H9 (cell line): ENCODE data around the gene IL17RA. TPM values are rescaled to one million over a fixed set of nuclear protein-coding genes. Genes with fewer than 3 reads are reported as not detected.
A peak's percentile ranks its signal among the peaks of the same experiment; 100 is the strongest.

Experiments used
- DNase-seq: peaks from one replicate; pipeline ENCODE4 v3.0.0-alpha.2; 2017
- H2AFZ ChIP-seq: one replicate; pipeline ENCODE4 v1.6.1; 2013; ENCODE audit warnings: mild to moderate bottlenecking, low read length, control low read depth, moderate library complexity
- H2AK5ac ChIP-seq: 2 replicates; pipeline ENCODE4 v1.6.1; 2013; ENCODE audit warnings: low read length, control low read depth, mixed read lengths; ENCODE audit not compliant: insufficient read length
- H2BK120ac ChIP-seq: one replicate; pipeline ENCODE4 v1.6.1; 2013; ENCODE audit warnings: low read depth, mild to moderate bottlenecking, low read length, control low read depth, inconsistent platforms; ENCODE audit not compliant: poor library complexity, severe bottlenecking
- H2BK12ac ChIP-seq: 2 replicates; pipeline ENCODE4 v1.6.1; 2013; ENCODE audit warnings: low read length, control low read depth, mixed read lengths, low read depth; ENCODE audit not compliant: insufficient read length
- H2BK15ac ChIP-seq: 2 replicates; pipeline ENCODE4 v1.6.1; 2013; ENCODE audit warnings: low read depth, low read length, control low read depth
- H2BK20ac ChIP-seq: one replicate; pipeline ENCODE4 v1.6.1; 2013; ENCODE audit warnings: low read depth, mild to moderate bottlenecking, low read length, control low read depth, inconsistent platforms; ENCODE audit not compliant: poor library complexity, severe bottlenecking
- H2BK5ac ChIP-seq: 2 replicates; pipeline ENCODE4 v1.6.1; 2013; ENCODE audit warnings: low read length, control low read depth, mixed read lengths; ENCODE audit not compliant: insufficient read length
- H3K14ac ChIP-seq: 2 replicates; pipeline ENCODE4 v1.6.1; 2013; ENCODE audit warnings: low read length, control low read depth; ENCODE audit not compliant: insufficient read depth
- H3K18ac ChIP-seq: 2 replicates; pipeline ENCODE4 v1.6.1; 2013; ENCODE audit warnings: low read depth, mild to moderate bottlenecking, mixed read lengths, low read length, control low read depth; ENCODE audit not compliant: insufficient read length
- H3K23ac ChIP-seq: 2 replicates; pipeline ENCODE4 v1.6.1; 2013; ENCODE audit warnings: low read length, control low read depth, mixed read lengths, low read depth; ENCODE audit not compliant: insufficient read length
- H3K23me2 ChIP-seq: 2 replicates; pipeline ENCODE4 v1.6.1; 2013; ENCODE audit warnings: low read depth, mild to moderate bottlenecking, mixed read lengths, low read length, control low read depth; ENCODE audit not compliant: insufficient read length, poor library complexity, severe bottlenecking
- H3K27ac ChIP-seq: 2 replicates; pipeline ENCODE4 v1.5.1; 2013; ENCODE audit warnings: low read length, control low read depth, mixed read lengths, low read depth; ENCODE audit not compliant: insufficient read length
- H3K27me3 ChIP-seq: 2 replicates; pipeline ENCODE4 v1.6.1; 2013; ENCODE audit warnings: low read length, control low read depth, inconsistent platforms; ENCODE audit not compliant: insufficient read depth
- H3K4ac ChIP-seq: 2 replicates; pipeline ENCODE4 v1.6.1; 2013; ENCODE audit warnings: low read depth, mild to moderate bottlenecking, control low read depth, inconsistent platforms, low read length, moderate library complexity
- H3K4me1 ChIP-seq: 2 replicates; pipeline ENCODE4 v1.6.1; 2013; ENCODE audit warnings: low read length, control low read depth, inconsistent platforms; ENCODE audit not compliant: insufficient read depth
- H3K4me2 ChIP-seq: 2 replicates; pipeline ENCODE4 v1.6.1; 2013; ENCODE audit warnings: low read length, control low read depth, mixed read lengths; ENCODE audit not compliant: insufficient read length, insufficient read depth
- H3K56ac ChIP-seq: 2 replicates; pipeline ENCODE4 v1.6.1; 2013; ENCODE audit warnings: low read depth, mild to moderate bottlenecking, mixed read lengths, low read length, control low read depth; ENCODE audit not compliant: insufficient read length
- H3K79me1 ChIP-seq: 2 replicates; pipeline ENCODE4 v1.6.1; 2013; ENCODE audit warnings: low read depth, mild to moderate bottlenecking, moderate library complexity, low read length, control low read depth, inconsistent platforms; ENCODE audit not compliant: insufficient read depth, poor library complexity, severe bottlenecking
- H3K79me2 ChIP-seq: 2 replicates; pipeline ENCODE4 v1.6.1; 2013; ENCODE audit warnings: low read length, control low read depth, inconsistent platforms; ENCODE audit not compliant: insufficient read depth
- H3K9ac ChIP-seq: 2 replicates; pipeline ENCODE4 v1.6.1; 2013; ENCODE audit warnings: low read length, control low read depth, mixed read lengths; ENCODE audit not compliant: insufficient read length; ENCODE audit errors: extremely low read depth
- H3K9me3 ChIP-seq: one replicate; pipeline ENCODE4 v1.6.1; 2013; ENCODE audit warnings: low read depth, low read length, inconsistent platforms; ENCODE audit not compliant: control insufficient read depth
- H3T11ph ChIP-seq: one replicate; pipeline ENCODE4 v1.6.1; 2013; ENCODE audit warnings: mild to moderate bottlenecking, low read length, control low read depth, inconsistent platforms
- H4K20me1 ChIP-seq: one replicate; pipeline ENCODE4 v1.6.1; 2013; ENCODE audit not compliant: control insufficient read depth, insufficient read length, insufficient read depth
- H4K5ac ChIP-seq: 2 replicates; pipeline ENCODE4 v1.6.1; 2013; ENCODE audit warnings: low read depth, mild to moderate bottlenecking, mixed read lengths, low read length, control low read depth; ENCODE audit not compliant: insufficient read length
- H4K8ac ChIP-seq: replicated peaks from 2 replicates; pipeline ENCODE4 v1.6.1; 2013; ENCODE audit warnings: low read length, control low read depth, mixed read lengths, low read depth; ENCODE audit not compliant: insufficient read length
- H4K91ac ChIP-seq: 2 replicates; pipeline ENCODE4 v1.6.1; 2013; ENCODE audit warnings: low read depth, mild to moderate bottlenecking, moderate library complexity, mixed read lengths, low read length, control low read depth; ENCODE audit not compliant: insufficient read length
- H3K27ac Mint-ChIP-seq, 3 experiments: 2 replicates in 2 of 3; 3 replicates in 1 of 3; pipeline ENCODE4 v1.8.0; 2020 to 2021; ENCODE audit warnings: mixed read lengths in 3 of 3, mild to moderate bottlenecking in 1 of 3, moderate library complexity in 1 of 3
- H3K27me3 Mint-ChIP-seq: 2 replicates; pipeline ENCODE4 v1.8.0; 2021; ENCODE audit warnings: low read depth, mild to moderate bottlenecking, moderate library complexity, mixed read lengths
- H3K36me3 Mint-ChIP-seq, 3 experiments: 2 replicates in 2 of 3; 3 replicates in 1 of 3; pipeline ENCODE4 v1.8.0; 2020 to 2021; ENCODE audit warnings: low read depth in 3 of 3, mixed read lengths in 3 of 3; ENCODE audit not compliant: insufficient read depth in 1 of 3
- H3K4me1 Mint-ChIP-seq, 2 experiments: 2 replicates each; pipeline ENCODE4 v1.8.0; 2020; ENCODE audit warnings: mixed read lengths in 2 of 2
- H3K4me3 Mint-ChIP-seq, 2 experiments: 2 replicates in 1 of 2; 3 replicates in 1 of 2; pipeline ENCODE4 v1.8.0; 2020 to 2021; ENCODE audit warnings: mild to moderate bottlenecking in 2 of 2, mixed read lengths in 2 of 2, moderate library complexity in 1 of 2
- H3K9me3 Mint-ChIP-seq, 2 experiments: 2 replicates in 1 of 2; 3 replicates in 1 of 2; pipeline ENCODE4 v1.8.0; 2020; ENCODE audit warnings: mild to moderate bottlenecking in 2 of 2, mixed read lengths in 2 of 2, moderate library complexity in 1 of 2
- CTCF ChIP-seq: fragments of 200-600 bp; sonication (generic); conservative IDR thresholded peaks from 3 replicates; pipeline ENCODE4 v1.8.0; 2021; ENCODE audit warnings: antibody characterized with exemption, mild to moderate bottlenecking
- WGBS: extraction: QIAGEN DNeasy Blood & Tissue Kit; methylation state at CpG from one replicate; pipeline ENCODE4 v1.1.7; 2013; ENCODE audit warnings: missing lambda C conversion rate, low lambda C conversion rate, mixed read lengths; ENCODE audit not compliant: insufficient read length; ENCODE audit errors: extremely low coverage; 5-methylcytosine and 5-hydroxymethylcytosine counted together
- total RNA-seq: library from RNA; stranded (reverse); gene quantifications from 2 replicates; pipeline ENCODE4 v1.2.1, GENCODE V29; 2021

IL17RA gene
- total RNA-seq, 1 experiment from 2014 or later, result 12.4 TPM

DNA sequence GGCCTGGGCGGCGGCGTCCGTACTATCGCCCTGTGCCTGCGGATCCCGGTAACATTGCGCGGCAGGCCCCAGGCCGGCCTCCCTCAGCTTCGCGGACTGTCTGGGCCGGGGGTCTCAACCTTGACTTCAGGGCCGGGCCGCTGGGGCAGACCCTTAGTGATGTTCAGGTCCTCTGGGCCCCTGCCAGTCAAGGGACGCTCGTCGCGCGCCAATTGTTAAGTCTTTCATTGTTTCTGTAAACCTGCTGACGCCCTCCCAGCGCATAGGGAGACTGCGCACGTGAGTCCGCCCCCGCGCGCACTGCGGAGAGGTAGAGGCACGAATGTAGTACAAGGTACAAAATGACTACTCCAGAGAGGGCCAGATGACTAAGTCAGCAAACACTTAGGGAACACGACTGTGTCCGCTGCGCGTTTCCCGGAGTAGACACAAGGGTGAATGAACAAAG lies 74.7 kb downstream of the IL17RA start:
- Histone ChIP-seq H3K14ac (peak overlapping the region; percentile 83; the same call in 1 of the 2 replicates), H3K79me2 (peaks cover 16% of the 10 kb centered on the region; the same call in 1 of the 2 replicates), H3K4me2 (peak overlapping the region; percentile 92), H3K23me2 (peaks cover 13% of the 10 kb centered on the region), H2AFZ (no peak overlapping the region), H3K23ac (no peak overlapping the region), H4K8ac (no peak overlapping the region), H2AK5ac (no peak overlapping the region), H4K91ac (no peak overlapping the region), H3T11ph (no peak overlapping the region), H3K79me1 (no peaks in the 10 kb centered on the region), H2BK5ac (no peak overlapping the region), H2BK120ac (no peak overlapping the region), H3K56ac (no peak overlapping the region), H3K27me3 (no peaks in the 10 kb centered on the region), H4K20me1 (no peaks in the 10 kb centered on the region), H3K18ac (peak overlapping the region; percentile 72), H4K5ac (no peak overlapping the region), H3K9me3 (no peaks in the 10 kb centered on the region), H3K27ac (no peak overlapping the region), H3K4me1 (no peaks in the 10 kb centered on the region), H3K4ac (no peak overlapping the region), H3K9ac (peak overlapping the region; percentile 66), H2BK15ac (no peak overlapping the region), H2BK12ac (no peak overlapping the region), H2BK20ac (no peak overlapping the region)
- Mint-ChIP-seq H3K27ac (peak overlapping the region in 1 of 3 experiments; percentile 88; a peak in 1 of 7 replicates), H3K9me3 (no peaks in the 10 kb centered on the region), H3K36me3 (peaks cover 0 to 7% (median 5%) of the 10 kb centered on the region in 3 experiments; a peak in 4 of 7 replicates), H3K4me1 (peaks cover 11 to 19% of the 10 kb centered on the region in 2 experiments), H3K27me3 (peaks cover 5% of the 10 kb centered on the region; the same call in 1 of the 2 replicates), H3K4me3 (peak overlapping the region; percentile 79 to 89)
- DNase-seq, result no peak
- WGBS, result no CpG with 5 or more reads among the region's 35 CpGs
- TF ChIP-seq CTCF, result no peak
